GM19324 (cell line): ENCODE data around the gene SKP2.
A peak's percentile ranks its signal among the peaks of the same experiment; 100 is the strongest.
"Not testable (repeated sequence)": the region's sequence is repeated elsewhere in the genome, so short reads cannot be mapped to it uniquely, and the experiment has no call there.

Experiments
- ATAC-seq: cut with Tn5 transposase; IDR thresholded peaks from one replicate; pipeline ENCODE4 v1.9.1; 2021; ENCODE audit warnings: mild to moderate bottlenecking, moderate library complexity; ENCODE audit not compliant: unreplicated experiment, low FRiP score

Gene SKP2

GRCh38 chr5:36151434-36152323 lies at the start of gene SKP2, which contains the start of gene LMBRD2:
Gene SKP2, plus strand, starts transcription at chr5:36152111. Its CDS starts 152 bp downstream, at chr5:36152263.
Gene LMBRD2, minus strand, starts transcription at chr5:36151887. Its CDS starts 8,538 bp downstream, at chr5:36143349.
- peak; percentile 99 for ATAC-seq

- ATAC-seq: no peak
Measured at GRCh38 chr5:36105819-36106218, 46.1 kb upstream of the SKP2 start.

GRCh38 chr5:36108758-36109460 lies 43.0 kb upstream of the SKP2 start:
- no peak for ATAC-seq

GRCh38 chr5:36111238-36111637 lies 40.7 kb upstream of the SKP2 start:
- no peak for ATAC-seq

- ATAC-seq: no peak
Measured at GRCh38 chr5:36125868-36126267, 26.0 kb upstream of the SKP2 start.

- ATAC-seq: no peak
Measured at GRCh38 chr5:36128795-36129194, 23.1 kb upstream of the SKP2 start.

- not testable (repeated sequence) for ATAC-seq
Measured at GRCh38 chr5:36129666-36130065, 22.2 kb upstream of the SKP2 start.

GRCh38 chr5:36133009-36133408 lies 18.9 kb upstream of the SKP2 start:
- not testable (repeated sequence) for ATAC-seq

- no peak for ATAC-seq
Measured at GRCh38 chr5:36135988-36136387, 15.9 kb upstream of the SKP2 start.

GRCh38 chr5:36136581-36136980 lies 15.3 kb upstream of the SKP2 start:
- no peak for ATAC-seq

- no peak for ATAC-seq
Measured at GRCh38 chr5:36138900-36139683, 12.8 kb upstream of the SKP2 start.

GRCh38 chr5:36145311-36145710 lies 6.6 kb upstream of the SKP2 start:
- ATAC-seq: no peak

GRCh38 chr5:36146390-36146789 lies 5.5 kb upstream of the SKP2 start:
- ATAC-seq: no peak

GRCh38 chr5:36147681-36148080 lies 4.2 kb upstream of the SKP2 start:
- no peak for ATAC-seq

- ATAC-seq: no peak
Measured at GRCh38 chr5:36150676-36151433, 1.1 kb upstream of the SKP2 start.

- no peak for ATAC-seq
Measured at GRCh38 chr5:36152324-36153297, 700 bp downstream of the SKP2 start.

GRCh38 chr5:36153298-36153677 lies 1.4 kb downstream of the SKP2 start:
- ATAC-seq: no peak

GRCh38 chr5:36153726-36154125 lies 1.8 kb downstream of the SKP2 start:
- ATAC-seq: no peak

GRCh38 chr5:36155291-36155690 lies 3.4 kb downstream of the SKP2 start:
- ATAC-seq: no peak
